Heart right ventricle (tissue), 16 donors: ENCODE results near the gene SH3GL2. TPM values are rescaled to one million over a fixed set of nuclear protein-coding genes. Genes with fewer than 3 reads are reported as not detected.

Experiments used
- ATAC-seq, 8 donors: fragments of 200-7000 bp; cut with Tn5 transposase; one replicate each; pipeline ENCODE4 v1.9.1; 2020; ENCODE audit warnings: mild to moderate bottlenecking in 8 of 8, moderate library complexity in 8 of 8, moderate number of reproducible peaks in 1 of 8
- DNase-seq, 2 donors: peaks; one replicate each; pipeline ENCODE4 v3.0.0-alpha.2; 2020
- H3K27ac ChIP-seq, 10 donors: fragments of 200-600 bp; sonication (generic) in 2 of 10; one replicate each; pipeline versions ENCODE4 v1.5.0 to v1.8.0; 2020 to 2022; ENCODE audit warnings: mild to moderate bottlenecking in 3 of 10
- H3K27me3 ChIP-seq, 7 donors: fragments of 200-600 bp; one replicate each; pipeline ENCODE4 v1.8.0; 2021 to 2022; ENCODE audit warnings: mild to moderate bottlenecking in 2 of 7
- H3K36me3 ChIP-seq, 9 donors: fragments of 200-600 bp; sonication (generic) in 1 of 9; one replicate each; pipeline versions ENCODE4 v1.5.0 to v1.8.0; 2020 to 2022; ENCODE audit warnings: mild to moderate bottlenecking in 2 of 9
- H3K4me1 ChIP-seq, 9 donors: fragments of 200-600 bp; sonication (generic) in 1 of 9; one replicate each; pipeline versions ENCODE4 v1.5.0 to v1.8.0; 2020 to 2022; ENCODE audit warnings: mild to moderate bottlenecking in 4 of 9
- H3K4me3 ChIP-seq, 10 donors: fragments of 200-600 bp; sonication (generic) in 2 of 10; one replicate each; pipeline versions ENCODE4 v1.5.0 to v1.8.0; 2020 to 2022; ENCODE audit warnings: mild to moderate bottlenecking in 7 of 10, moderate library complexity in 2 of 10
- H3K9me3 ChIP-seq, 11 donors: fragments of 200-600 bp in 10 of 11; sonication (generic) in 2 of 11; one replicate each; pipeline versions ENCODE4 v1.5.0 to v1.8.0; 2013 to 2022; ENCODE audit warnings: mild to moderate bottlenecking in 2 of 11, control low read depth in 1 of 11, moderate library complexity in 1 of 11
- CTCF ChIP-seq, 9 donors: fragments of 200-600 bp; sonication (generic) in 2 of 9; IDR thresholded peaks; one replicate each; pipeline versions ENCODE4 v1.5.0 to v1.8.0; 2021 to 2022; ENCODE audit warnings: antibody characterized with exemption in 9 of 9, mild to moderate bottlenecking in 5 of 9, moderate library complexity in 1 of 9
- WGBS, 2 donors: extraction: QIAGEN DNeasy Blood & Tissue Kit; methylation state at CpG; one replicate each; pipeline ENCODE4 v1.1.7; 2013; ENCODE audit warnings: inconsistent platforms in 1 of 2; 5-methylcytosine and 5-hydroxymethylcytosine counted together
- intact Hi-C, 10 donors: fragments of 100-400 bp; cut with DNase I; formaldehyde crosslinking; loops; one replicate each; pipeline versions ENCODE4 v1.11.1 to v1.14.2; 2022
- polyA plus RNA-seq, 2 donors: library from polyadenylated mRNA; stranded (reverse); fragments of 200-250 nt; gene quantifications; one replicate each; pipeline ENCODE4 v1.2.3, GENCODE V29; 2013
- total RNA-seq, 10 donors: library from RNA; stranded (reverse); fragmentation: NEBNext Ultra II Directional in 3 of 10; extraction: Animal tissue kit (Norgen Biotek cat#: 25700) in 3 of 10; gene quantifications; one replicate each; pipeline versions ENCODE4 v1.2.1 to v1.2.4, GENCODE V29; 2021 to 2023
- donor health status: Arrhythmogenic right ventricular cardiomyopathy.
- donor health status: ischemic (EF 13 %, LVEDD 7.1; RV severe dilation, severe dysfunction).
- donor health status: healthy with polysubstance abuse.
- donor health status: DM: no; HTN: yes; CAD: no.
- donor health status: DM: no; HTN: no; CAD: no.
- donor health status: ischemic (EF 25% LVEDD 6.9; RV normal size, moderate dysfunction).
- donor health status: ischemic (EF 25% LVEDD 5.7; RV mildly dilated, moderate dysfunction).
- donor health status: healthy.
- donor health status: DM: yes; HTN: yes; CAD: no.
- donor health status: Ischemic cardiomyopathy.
- donor health status: ischemic (EF 35%, LVEDD 5.7; RV mildly dilated, moderate dysfunction).
- donor health status: nonischemic (EF 11% LVEDD 7.7; RV severe dilation, severe dysfunction).
- donor health status: DM: yes; HTN: yes; CAD: no.
- donor health status: PGD.
- donor health status: ischemic (EF 29% LVEDD 5.4; RV normal size, mild dysfunction).
- donor health status: nonischemic (EF 23%, LVEDD 6.1; RV moderate dilation, normal function).

The SH3GL2 gene
- total and polyA plus RNA-seq, 12 donors, result 0.73 to 14.6 (median 6.0) TPM; not detected in 1

- TF ChIP-seq CTCF (IDR thresholded peaks at IDR 0.05), result no peak
- Histone ChIP-seq H3K4me1 (no peaks in the 10 kb centered on the region), H3K4me3 (no peak overlapping the region), H3K27me3 (no peaks in the 10 kb centered on the region), H3K9me3 (peaks cover 0 to 15% (median 0%) of the 10 kb centered on the region in 11 donors), H3K27ac (no peak overlapping the region), H3K36me3 (no peaks in the 10 kb centered on the region)
- intact Hi-C loops, result no loop called here
- ATAC-seq (no peak), DNase-seq (no peak)
- WGBS, 2 donors, result 73 to 79% methylated on average over 7 of the region's 7 CpGs
Observed at GRCh38 chr9:17730899-17731298, 152.0 kb downstream of the SH3GL2 start.

GRCh38 chr9:17731308-17731707 is 152.4 kb downstream of the SH3GL2 start:
- no peaks in the 10 kb centered on the region for H3K4me1 ChIP-seq

DNA sequence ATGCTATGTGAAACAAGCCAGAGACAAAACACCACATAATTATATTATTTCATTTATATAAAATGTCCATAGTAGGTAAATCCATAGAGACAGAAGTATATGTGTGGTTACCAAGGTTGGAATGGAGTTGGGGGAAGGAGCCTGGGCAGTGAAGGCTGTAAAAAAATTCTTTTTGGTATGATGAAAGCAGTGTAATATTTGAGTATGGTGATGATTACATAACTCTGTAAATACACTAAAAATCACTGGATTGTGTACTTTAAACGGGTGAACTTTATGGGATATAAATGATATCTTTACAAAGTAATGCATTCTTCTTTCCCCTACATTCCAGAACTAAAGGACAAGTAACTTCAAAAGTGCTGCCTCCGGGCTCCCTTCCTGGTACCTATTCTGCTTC is 155.8 kb downstream of the SH3GL2 start:
- H3K4me3 ChIP-seq, result no peak overlapping the region
- TF ChIP-seq CTCF (IDR thresholded peaks at IDR 0.05), result no peak
- no peaks in the 10 kb centered on the region for H3K27me3 ChIP-seq
- no peaks in the 10 kb centered on the region for H3K36me3 ChIP-seq
- no peak for DNase-seq
- H3K4me1 ChIP-seq, result no peaks in the 10 kb centered on the region
- intact Hi-C loops, result no loop called here
- no peak for ATAC-seq
- H3K27ac ChIP-seq, result no peak overlapping the region
- 71 to 73% methylated on average over 2 of the region's 2 CpGs for WGBS, 2 donors
- peaks cover 0 to 7% (median 0%) of the 10 kb centered on the region in 11 donors for H3K9me3 ChIP-seq

More at GRCh38 chr9:17731308-17731707, 152.4 kb downstream of the SH3GL2 start:
- TF ChIP-seq CTCF (IDR thresholded peaks at IDR 0.05), result no peak
- no peaks in the 10 kb centered on the region for H3K36me3 ChIP-seq
- ATAC-seq, result no peak
- intact Hi-C loops, result no loop called here
- peaks cover 0 to 15% (median 0%) of the 10 kb centered on the region in 11 donors for H3K9me3 ChIP-seq
- DNase-seq, result no peak
- H3K27me3 ChIP-seq, result no peaks in the 10 kb centered on the region
- WGBS, 2 donors, result 83 to 88% methylated on average over 4 of the region's 4 CpGs
- no peak overlapping the region for H3K4me3 ChIP-seq
- H3K27ac ChIP-seq, result no peak overlapping the region

DNA sequence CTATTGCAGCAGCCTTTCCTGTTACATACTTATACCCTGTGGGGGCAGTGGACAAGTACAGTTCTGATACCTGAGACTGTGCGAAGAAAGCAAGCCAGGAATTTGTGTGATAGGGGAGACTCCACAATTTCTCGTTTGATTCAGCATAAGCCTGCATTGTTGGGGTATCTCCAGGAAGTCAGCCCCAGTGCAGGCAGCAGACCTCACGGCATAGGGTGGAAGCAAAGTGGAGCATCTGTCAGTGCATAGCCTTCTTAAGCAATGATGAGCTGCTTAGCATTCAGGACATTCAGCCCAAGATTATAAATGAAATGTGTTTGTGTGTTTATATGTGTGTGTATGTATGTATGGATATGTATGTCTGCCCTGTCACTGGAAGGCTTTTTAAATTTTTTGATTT is 157.0 kb downstream of the SH3GL2 start:
- TF ChIP-seq CTCF (IDR thresholded peaks at IDR 0.05), result no peak
- Histone ChIP-seq H3K36me3 (no peaks in the 10 kb centered on the region), H3K9me3 (peaks cover 0 to 4% (median 0%) of the 10 kb centered on the region in 11 donors), H3K4me1 (no peaks in the 10 kb centered on the region), H3K27ac (no peak overlapping the region), H3K27me3 (no peaks in the 10 kb centered on the region), H3K4me3 (no peak overlapping the region)
- ATAC-seq, result no peak
- WGBS, 2 donors, result 74 to 78% methylated on average over 3 of the region's 3 CpGs
- intact Hi-C loops, result no loop called here
- no peak for DNase-seq
